Measurements from ENCODE around the gene RASSF8. TPM values are rescaled to one million over a fixed set of nuclear protein-coding genes. Genes with fewer than 3 reads are reported as not detected.
A peak's percentile ranks its signal among the peaks of the same experiment; 100 is the strongest.

The RASSF8 gene
- total RNA-seq, 1 donor from 2014 or later, result 85.7 TPM

DNA sequence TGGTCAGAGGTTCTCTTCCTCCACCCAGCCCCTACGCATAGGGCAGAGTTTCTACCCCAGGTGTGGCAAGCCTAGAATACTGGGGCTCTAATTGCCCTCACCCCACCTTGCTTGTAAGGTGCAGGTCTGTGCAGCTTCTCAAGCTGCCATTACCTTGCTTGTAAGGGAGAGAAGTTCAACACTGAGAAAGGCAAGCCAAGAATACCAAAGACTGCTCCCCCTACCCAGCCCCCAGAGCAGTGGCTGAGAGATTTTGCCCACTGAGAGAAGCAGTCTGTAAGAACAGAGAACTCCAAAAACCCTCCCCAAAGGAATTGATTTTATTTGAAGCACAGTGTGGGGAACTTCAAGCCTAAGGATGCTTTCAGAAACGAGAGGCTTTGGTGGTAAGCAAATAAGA is 63.1 kb downstream of the RASSF8 start:
- Histone ChIP-seq H3K36me3 (no peaks in the 10 kb centered on the region), H3K4me3 (no peak overlapping the region), H3K27ac (no peak overlapping the region), H3K4me1 (peaks cover 9% of the 10 kb centered on the region), H3K27me3 (no peaks in the 10 kb centered on the region), H3K9me3 (no peaks in the 10 kb centered on the region)
- intact Hi-C loops (cut with DNase I), result loop anchor here (10.0 kb wide), 1 partner anchor 587 kb away; no protein-coding TSS in a partner anchor
- TF ChIP-seq, protein P1, sequence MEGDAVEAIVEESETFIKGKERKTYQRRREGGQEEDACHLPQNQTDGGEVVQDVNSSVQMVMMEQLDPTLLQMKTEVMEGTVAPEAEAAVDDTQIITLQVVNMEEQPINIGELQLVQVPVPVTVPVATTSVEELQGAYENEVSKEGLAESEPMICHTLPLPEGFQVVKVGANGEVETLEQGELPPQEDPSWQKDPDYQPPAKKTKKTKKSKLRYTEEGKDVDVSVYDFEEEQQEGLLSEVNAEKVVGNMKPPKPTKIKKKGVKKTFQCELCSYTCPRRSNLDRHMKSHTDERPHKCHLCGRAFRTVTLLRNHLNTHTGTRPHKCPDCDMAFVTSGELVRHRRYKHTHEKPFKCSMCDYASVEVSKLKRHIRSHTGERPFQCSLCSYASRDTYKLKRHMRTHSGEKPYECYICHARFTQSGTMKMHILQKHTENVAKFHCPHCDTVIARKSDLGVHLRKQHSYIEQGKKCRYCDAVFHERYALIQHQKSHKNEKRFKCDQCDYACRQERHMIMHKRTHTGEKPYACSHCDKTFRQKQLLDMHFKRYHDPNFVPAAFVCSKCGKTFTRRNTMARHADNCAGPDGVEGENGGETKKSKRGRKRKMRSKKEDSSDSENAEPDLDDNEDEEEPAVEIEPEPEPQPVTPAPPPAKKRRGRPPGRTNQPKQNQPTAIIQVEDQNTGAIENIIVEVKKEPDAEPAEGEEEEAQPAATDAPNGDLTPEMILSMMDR (IDR thresholded peaks at IDR 0.05), result no peak
- no peak for DNase-seq
- ATAC-seq, result no peak

DNA sequence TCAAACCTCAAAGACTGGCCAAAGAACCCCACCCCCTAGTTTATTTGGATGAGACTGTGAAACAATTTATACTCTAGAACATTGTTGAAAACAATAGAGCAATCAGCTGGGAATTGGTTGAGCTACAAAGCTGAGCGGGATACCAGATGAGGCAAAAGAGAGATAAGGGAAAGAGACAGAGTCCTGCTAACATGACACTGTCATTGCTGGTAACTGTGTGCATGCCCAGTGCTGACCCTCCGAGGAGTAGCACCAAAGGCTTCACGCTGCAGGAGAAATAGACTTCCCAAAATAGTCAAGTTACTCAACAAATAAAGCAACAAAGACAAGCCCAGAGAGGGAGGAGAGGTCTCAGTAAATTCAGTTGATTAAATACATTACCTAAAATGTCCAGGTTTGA is 63.6 kb downstream of the RASSF8 start:
- peaks cover 8% of the 10 kb centered on the region for H3K4me1 ChIP-seq
- no peaks in the 10 kb centered on the region for H3K36me3 ChIP-seq
- no peaks in the 10 kb centered on the region for H3K27me3 ChIP-seq
- ATAC-seq (no peak), DNase-seq (no peak)
- no peaks in the 10 kb centered on the region for H3K9me3 ChIP-seq
- H3K4me3 ChIP-seq, result no peak overlapping the region
- H3K27ac ChIP-seq, result no peak overlapping the region
- intact Hi-C loops (cut with DNase I), result loop anchor here (10.0 kb wide), 1 partner anchor 587 kb away; no protein-coding TSS in a partner anchor
- TF ChIP-seq, protein P1 (IDR thresholded peaks at IDR 0.05), result no peak

DNA sequence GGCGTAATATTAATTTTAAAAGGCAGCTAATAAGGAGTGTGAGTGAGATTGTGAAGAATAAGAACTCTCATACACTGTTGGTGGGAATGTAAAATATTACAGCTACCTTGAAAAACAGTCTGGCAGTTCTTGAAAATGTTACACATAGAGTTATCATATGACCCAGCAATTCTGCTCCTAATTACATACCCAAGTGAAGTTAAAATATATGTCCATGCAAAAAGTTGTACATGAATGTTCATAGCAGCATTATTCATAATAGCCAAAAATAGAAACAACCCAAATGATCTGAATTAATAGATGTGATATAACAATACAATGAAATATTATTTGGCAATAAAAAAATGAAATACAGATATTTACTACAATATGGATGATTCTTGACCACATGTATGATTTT is 68.2 kb downstream of the RASSF8 start:
- TF ChIP-seq, protein P1 (IDR thresholded peaks at IDR 0.05), result no peak
- no peak for ATAC-seq
- Histone ChIP-seq H3K9me3 (no peaks in the 10 kb centered on the region), H3K36me3 (no peaks in the 10 kb centered on the region), H3K4me3 (no peak overlapping the region), H3K27me3 (no peaks in the 10 kb centered on the region), H3K4me1 (no peaks in the 10 kb centered on the region), H3K27ac (no peak overlapping the region)
- intact Hi-C loops (cut with DNase I), result loop anchor here (10.0 kb wide), 1 partner anchor 592 kb away; no protein-coding TSS in a partner anchor
- no peak for DNase-seq

DNA sequence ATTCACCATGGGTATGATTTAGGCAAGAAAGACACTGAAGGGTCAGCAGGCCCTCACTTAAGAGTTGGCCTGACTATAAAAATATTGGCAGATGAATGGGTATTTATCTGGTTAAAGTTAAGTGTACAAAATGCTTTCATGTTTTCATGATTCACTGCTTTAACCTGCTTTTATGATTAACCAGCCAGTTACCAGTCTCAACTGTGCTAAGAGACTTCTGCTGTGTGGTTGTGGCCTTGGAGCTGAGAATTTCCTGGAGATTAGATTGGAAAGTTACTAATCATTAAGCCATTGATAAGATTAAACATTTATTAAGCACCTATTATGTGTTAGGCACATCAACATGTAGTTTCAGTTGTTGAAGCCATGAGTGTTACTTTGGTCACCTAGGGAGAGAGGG is 68.9 kb downstream of the RASSF8 start:
- no peak for DNase-seq
- no peaks in the 10 kb centered on the region for H3K9me3 ChIP-seq
- no peak overlapping the region for H3K27ac ChIP-seq
- H3K4me1 ChIP-seq, result no peaks in the 10 kb centered on the region
- intact Hi-C loops (cut with DNase I), result loop anchor here (10.0 kb wide), 1 partner anchor 593 kb away; no protein-coding TSS in a partner anchor
- TF ChIP-seq, protein P1 (IDR thresholded peaks at IDR 0.05), result no peak
- no peaks in the 10 kb centered on the region for H3K36me3 ChIP-seq
- H3K27me3 ChIP-seq, result no peaks in the 10 kb centered on the region
- H3K4me3 ChIP-seq, result no peak overlapping the region
- ATAC-seq, result no peak

DNA sequence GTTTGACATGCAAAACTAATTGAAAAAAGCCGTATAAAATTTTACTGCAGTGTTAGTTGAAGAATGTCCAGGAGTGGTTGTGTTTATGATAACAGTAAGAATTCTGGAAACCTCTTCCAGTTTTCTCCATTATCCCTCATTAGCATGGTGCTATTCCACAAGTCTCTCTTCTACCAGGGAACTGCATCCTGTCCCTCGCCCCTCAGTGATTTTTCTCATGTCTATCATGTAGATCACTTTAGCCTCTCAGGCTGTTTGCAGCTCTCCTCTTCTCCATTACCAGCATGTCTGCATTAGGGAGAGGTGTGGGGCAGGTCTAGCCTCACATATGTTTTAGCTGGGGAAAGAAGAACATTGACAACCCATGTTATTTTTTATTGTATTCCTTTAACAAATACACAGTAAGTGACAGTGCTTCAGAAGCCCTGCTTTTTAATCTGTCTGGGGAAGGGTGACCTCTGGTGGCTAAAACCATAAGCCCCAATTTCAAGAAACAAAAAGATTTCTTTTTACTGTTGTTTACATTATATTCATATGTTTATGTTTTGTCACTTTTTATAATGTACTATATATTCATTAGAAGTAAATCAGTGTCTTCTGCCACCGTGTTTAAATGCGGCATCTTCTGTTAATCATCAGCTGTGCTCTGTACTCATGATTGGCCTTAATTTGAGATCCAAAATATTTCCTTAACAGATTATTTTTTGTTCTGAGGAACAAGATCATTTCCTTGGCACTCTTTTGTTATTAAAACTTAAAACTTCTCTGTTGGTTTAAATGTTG is 70.7 kb downstream of the RASSF8 start:
- peak; percentile 77 for ATAC-seq
- TF ChIP-seq, protein P1 (IDR thresholded peaks at IDR 0.05), result peak; percentile 87
- no peaks in the 10 kb centered on the region for H3K4me1 ChIP-seq
- H3K27ac ChIP-seq, result no peak overlapping the region
- H3K27me3 ChIP-seq, result no peaks in the 10 kb centered on the region
- no peaks in the 10 kb centered on the region for H3K9me3 ChIP-seq
- no peak overlapping the region for H3K4me3 ChIP-seq
- no peaks in the 10 kb centered on the region for H3K36me3 ChIP-seq
- no peak for DNase-seq
- intact Hi-C loops (cut with DNase I), result loop anchor here (10.0 kb wide), 1 partner anchor 594 kb away; no protein-coding TSS in a partner anchor
